Measurements from ENCODE around the gene ARHGAP23. TPM values are rescaled to one million over a fixed set of nuclear protein-coding genes. Genes with fewer than 3 reads are reported as not detected.

ARHGAP23 gene
- total RNA-seq, 4 donors from 2014 or later: 22.7 to 70.9 (median 30.1) TPM

GRCh38 chr17:38533866-38534497 is 105.7 kb downstream of the ARHGAP23 start:
- no peak for ATAC-seq (ENCODE audit: low FRiP score)
- no peak for DNase-seq (ENCODE audit: low spot score)
- TF ChIP-seq, protein P1, sequence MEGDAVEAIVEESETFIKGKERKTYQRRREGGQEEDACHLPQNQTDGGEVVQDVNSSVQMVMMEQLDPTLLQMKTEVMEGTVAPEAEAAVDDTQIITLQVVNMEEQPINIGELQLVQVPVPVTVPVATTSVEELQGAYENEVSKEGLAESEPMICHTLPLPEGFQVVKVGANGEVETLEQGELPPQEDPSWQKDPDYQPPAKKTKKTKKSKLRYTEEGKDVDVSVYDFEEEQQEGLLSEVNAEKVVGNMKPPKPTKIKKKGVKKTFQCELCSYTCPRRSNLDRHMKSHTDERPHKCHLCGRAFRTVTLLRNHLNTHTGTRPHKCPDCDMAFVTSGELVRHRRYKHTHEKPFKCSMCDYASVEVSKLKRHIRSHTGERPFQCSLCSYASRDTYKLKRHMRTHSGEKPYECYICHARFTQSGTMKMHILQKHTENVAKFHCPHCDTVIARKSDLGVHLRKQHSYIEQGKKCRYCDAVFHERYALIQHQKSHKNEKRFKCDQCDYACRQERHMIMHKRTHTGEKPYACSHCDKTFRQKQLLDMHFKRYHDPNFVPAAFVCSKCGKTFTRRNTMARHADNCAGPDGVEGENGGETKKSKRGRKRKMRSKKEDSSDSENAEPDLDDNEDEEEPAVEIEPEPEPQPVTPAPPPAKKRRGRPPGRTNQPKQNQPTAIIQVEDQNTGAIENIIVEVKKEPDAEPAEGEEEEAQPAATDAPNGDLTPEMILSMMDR (IDR thresholded peaks at IDR 0.05): no peak

DNA sequence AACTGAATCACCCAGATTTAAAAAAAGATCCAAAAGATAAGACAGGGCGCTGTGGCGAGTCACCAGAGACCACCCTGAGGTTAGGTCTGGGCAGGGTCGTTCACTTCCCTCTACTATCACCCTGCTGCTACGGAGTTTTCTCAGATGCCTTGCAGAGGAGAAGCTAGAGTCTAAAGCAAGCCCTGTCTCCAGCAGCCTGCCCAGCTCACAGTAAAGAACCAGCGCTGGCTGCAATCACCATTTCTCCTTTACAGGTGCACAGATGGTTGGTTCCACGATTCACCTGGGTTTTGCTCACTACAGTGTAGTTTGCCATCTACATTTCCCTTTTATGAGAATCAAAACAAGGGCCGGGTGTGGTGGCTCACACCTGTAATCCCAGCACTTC is 106.2 kb downstream of the ARHGAP23 start:
- TF ChIP-seq, protein P1 (IDR thresholded peaks at IDR 0.05): no peak
- DNase-seq (ENCODE audit: low spot score) (no peak), ATAC-seq (ENCODE audit: low FRiP score) (no peak)

- TF ChIP-seq, protein P1 (IDR thresholded peaks at IDR 0.05): no peak
- DNase-seq (ENCODE audit: low spot score) (no peak), ATAC-seq (ENCODE audit: low FRiP score) (no peak)
Observed at GRCh38 chr17:38535886-38536285, 107.6 kb downstream of the ARHGAP23 start.

DNA sequence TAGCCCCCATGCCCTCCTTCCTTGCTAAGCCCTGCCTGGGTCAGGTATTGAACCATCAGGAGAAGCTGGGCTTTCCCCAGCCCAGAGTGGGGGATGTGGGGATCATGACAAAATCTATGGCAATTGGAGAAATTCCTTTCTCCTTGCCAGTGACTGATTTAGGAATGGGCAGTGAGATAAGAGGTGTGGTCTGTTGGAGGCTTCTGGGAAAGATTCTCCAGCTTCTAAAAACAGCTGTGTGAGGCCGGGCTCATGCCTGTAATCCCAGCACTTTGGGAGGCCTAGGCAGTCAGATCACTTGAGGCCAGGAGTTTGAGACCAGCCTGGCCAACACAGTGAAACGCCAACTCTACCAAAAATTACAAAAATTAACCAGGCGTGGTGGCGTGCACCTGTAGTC is 108.4 kb downstream of the ARHGAP23 start:
- ATAC-seq (ENCODE audit: low FRiP score) (no peak), DNase-seq (ENCODE audit: low spot score) (no peak)
- TF ChIP-seq, protein P1 (IDR thresholded peaks at IDR 0.05): no peak

- DNase-seq (ENCODE audit: low spot score) (no peak), ATAC-seq (ENCODE audit: low FRiP score) (no peak)
- TF ChIP-seq, protein P1 (IDR thresholded peaks at IDR 0.05): no peak
Observed at GRCh38 chr17:38538906-38539305, 110.6 kb downstream of the ARHGAP23 start.

- DNase-seq (ENCODE audit: low spot score) (no peak), ATAC-seq (ENCODE audit: low FRiP score) (no peak)
- TF ChIP-seq, protein P1 (IDR thresholded peaks at IDR 0.05): no peak
Observed at GRCh38 chr17:38539386-38539785, 111.1 kb downstream of the ARHGAP23 start.

DNA sequence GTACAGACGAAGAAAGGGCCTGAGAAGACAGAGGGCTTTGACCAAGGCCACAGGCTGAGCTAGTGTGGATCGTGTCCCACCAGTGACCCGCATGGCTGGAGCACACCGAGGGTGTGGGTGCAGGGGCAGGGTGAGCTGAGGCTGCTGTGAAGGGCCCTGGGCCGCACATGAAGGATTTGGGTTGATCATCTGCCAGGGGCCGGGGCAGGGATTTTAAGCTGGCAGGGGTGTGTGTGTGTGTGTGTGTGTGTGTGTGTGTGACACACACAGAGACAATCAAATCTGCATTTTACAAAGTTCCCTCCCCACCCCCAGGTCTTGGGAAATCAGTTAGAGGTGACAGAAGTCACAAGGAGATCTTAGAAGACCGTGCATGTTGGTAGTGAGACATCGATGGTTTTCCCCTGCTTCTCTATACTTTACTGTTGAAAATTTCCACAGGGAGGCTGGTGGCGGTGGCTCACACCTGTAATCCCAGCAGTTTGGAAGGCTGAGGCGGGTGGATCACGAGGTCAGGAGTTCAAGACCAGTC is 112.3 kb downstream of the ARHGAP23 start:
- DNase-seq (ENCODE audit: low spot score): no peak
- TF ChIP-seq, protein P1 (IDR thresholded peaks at IDR 0.05): no peak
- no peak for ATAC-seq (ENCODE audit: low FRiP score)

Data from omental fat pad (tissue), 4 donors.